HG02943 (cell line): ENCODE results near the gene CACNB3.
A peak's percentile ranks its signal among the peaks of the same experiment; 100 is the strongest.

Source experiments
- ATAC-seq: cut with Tn5 transposase; IDR thresholded peaks from one replicate; pipeline ENCODE4 v1.9.1; 2021; ENCODE audit warnings: mild to moderate bottlenecking, low read depth, moderate library complexity; ENCODE audit not compliant: unreplicated experiment

Gene CACNB3

GRCh38 chr12:48788524-48788853 lies 29.8 kb upstream of the CACNB3 start:
- ATAC-seq, result no peak

GRCh38 chr12:48788854-48789775 lies 29.2 kb upstream of the CACNB3 start, which contains the start of gene ADCY6:
TSS of gene ADCY6 (minus strand) at chr12:48789089. CDS start at chr12:48783434, 5,655 bp downstream.
- no peak for ATAC-seq

GRCh38 chr12:48789858-48790326 lies 28.4 kb upstream of the CACNB3 start:
- ATAC-seq, result no peak

DNA sequence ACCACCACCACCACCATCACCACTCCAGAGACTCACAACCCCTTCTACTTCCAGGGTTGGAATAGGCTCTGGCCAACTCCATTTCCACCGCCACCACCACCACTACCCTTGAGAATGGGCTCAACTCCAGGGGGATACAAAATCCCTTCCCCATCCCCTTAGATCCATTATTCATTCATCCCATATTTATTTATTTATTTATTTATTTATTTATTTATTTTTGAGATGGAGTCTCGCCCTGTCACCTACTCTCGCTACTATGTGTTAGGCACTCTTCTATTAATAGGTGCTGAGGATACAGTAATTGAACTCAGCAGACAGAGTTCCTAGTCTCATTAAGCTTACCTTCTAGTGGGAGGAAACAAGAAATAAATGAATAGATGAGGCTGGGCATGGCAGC lies 24.6 kb upstream of the CACNB3 start:
- ATAC-seq, result no peak

DNA sequence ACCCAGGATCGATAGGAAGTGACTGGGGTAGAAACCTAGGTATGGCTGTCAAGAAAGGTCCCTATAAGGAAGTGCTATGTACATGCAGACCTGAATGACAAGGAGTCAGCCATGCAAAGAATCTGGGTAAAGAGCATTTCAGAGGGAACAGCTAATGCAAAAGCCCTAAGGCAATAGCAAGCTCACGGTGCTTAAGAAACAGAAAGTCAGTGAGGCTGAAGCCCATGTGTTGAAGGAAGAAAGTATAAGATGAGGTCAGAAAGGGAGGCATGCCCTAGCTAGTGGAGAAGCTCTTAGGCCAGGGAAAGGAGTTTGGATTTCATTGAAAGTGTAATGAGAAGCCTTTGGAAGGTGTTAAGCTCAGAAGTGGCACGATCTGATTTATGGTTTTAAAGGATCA lies 23.4 kb upstream of the CACNB3 start:
- ATAC-seq, result no peak

GRCh38 chr12:48795550-48796455 lies 22.5 kb upstream of the CACNB3 start:
- ATAC-seq, result no peak

DNA sequence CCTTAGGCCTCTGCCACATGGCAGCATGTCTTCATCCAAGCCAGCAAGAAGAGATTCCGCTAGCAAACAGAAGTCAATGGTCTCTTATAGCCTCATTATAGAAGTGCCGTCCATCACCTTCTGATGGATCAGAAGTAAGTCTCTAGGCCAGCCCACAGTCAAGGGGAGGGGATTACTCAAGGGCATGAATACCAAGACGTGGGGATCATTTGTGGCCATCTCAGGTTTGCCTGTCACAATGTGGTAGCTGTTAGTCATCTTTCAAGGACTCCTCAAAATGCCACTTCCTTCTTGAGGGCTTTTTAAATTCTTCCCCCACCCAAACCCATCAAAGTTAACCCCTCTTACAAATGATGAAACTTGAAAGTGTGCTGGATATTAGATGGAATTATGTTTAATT lies 21.3 kb upstream of the CACNB3 start:
- ATAC-seq, result no peak

- no peak for ATAC-seq
Measured at GRCh38 chr12:48800457-48800856, 17.8 kb upstream of the CACNB3 start.

DNA sequence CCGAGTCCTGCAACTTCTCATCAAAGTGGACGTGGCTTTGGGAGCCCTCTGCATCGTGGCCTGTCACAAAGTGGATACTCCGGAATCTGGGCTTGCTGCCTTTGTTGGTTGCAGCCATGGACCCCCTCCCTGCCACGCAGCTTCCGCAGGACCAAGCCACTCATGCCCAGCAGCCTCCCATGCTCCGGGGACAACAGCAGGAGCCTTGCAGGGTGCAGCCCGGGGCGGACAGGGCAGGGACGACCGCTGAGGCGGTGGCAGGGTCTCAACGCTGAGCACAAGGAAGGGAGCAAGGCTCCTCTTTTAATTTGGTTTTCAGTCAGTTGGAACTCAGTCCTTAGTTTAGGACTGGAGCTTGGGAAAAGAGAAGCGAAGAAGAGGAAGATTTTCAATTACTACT lies 17.3 kb upstream of the CACNB3 start:
- ATAC-seq, result no peak

DNA sequence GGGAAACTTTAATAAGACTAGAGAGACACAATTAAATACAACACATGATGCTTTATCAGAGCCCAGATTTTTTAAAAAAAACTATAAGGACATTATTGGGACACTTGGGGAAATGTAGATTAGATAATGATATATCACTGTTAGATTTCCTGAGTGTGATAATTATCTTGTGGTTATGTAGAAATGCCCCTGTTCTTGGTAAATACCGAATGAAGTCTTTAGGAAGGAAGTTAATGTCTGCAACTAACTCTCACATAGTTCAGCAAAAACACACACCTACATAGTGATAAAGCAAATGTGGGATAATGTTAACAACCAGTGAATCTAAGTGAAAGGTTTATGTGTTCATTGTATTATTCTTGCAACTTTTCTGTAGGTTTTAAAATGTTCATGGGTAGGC lies 14.6 kb upstream of the CACNB3 start:
- ATAC-seq, result no peak

- ATAC-seq, result no peak
Measured at GRCh38 chr12:48807981-48808380, 10.3 kb upstream of the CACNB3 start.

GRCh38 chr12:48810903-48811431 lies 7.3 kb upstream of the CACNB3 start:
- no peak for ATAC-seq

DNA sequence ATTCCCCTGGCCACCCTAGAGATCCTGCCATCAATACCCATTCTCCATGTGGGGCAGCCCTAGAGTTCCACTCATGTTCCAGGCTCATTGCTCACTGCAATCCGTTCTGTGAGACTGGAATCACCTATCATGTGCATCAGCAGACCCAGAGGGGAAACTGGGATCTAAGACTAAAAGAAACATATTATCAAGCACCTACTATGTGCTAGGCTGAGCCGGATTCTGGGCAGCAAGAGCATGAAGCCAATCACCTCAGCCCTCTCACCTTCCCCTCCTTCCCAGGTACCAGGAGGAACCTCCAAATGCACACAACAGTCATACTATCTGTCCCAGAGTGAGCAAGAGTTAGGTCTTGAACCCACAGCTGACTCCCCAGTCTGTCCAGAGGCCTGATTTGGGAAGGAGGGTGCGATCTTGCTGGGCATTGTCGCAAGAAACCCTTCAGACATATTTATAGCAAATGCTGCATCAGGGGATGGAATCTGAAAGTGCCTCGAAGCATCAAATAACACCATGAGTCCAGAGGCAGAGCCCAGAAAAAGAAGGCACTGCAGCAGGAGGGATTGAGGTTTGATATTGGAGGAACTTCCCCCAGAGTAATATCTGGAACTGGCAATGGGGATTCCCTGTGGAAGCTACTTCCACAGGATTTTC lies 6.7 kb upstream of the CACNB3 start:
- no peak for ATAC-seq

DNA sequence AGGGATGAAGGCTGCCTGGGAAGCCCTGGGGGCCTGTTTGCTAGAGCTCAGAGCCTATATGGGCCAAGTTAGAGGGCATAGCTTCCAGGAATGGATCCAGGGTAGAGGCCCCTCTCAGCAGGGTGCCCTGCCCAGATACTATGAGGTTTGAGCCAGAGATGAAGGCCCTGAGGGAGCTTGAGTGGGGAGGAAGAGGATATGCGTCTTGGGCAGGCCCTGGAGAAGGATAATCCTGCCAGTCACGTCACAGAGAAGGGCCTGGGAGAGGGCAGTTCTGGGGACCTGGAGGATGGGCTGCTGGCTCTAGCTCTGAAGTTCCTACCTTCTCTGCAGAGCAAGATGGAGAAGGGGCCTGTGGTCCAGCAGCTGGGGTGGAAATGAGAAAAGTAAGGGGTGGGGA lies 5.9 kb upstream of the CACNB3 start:
- no peak for ATAC-seq

DNA sequence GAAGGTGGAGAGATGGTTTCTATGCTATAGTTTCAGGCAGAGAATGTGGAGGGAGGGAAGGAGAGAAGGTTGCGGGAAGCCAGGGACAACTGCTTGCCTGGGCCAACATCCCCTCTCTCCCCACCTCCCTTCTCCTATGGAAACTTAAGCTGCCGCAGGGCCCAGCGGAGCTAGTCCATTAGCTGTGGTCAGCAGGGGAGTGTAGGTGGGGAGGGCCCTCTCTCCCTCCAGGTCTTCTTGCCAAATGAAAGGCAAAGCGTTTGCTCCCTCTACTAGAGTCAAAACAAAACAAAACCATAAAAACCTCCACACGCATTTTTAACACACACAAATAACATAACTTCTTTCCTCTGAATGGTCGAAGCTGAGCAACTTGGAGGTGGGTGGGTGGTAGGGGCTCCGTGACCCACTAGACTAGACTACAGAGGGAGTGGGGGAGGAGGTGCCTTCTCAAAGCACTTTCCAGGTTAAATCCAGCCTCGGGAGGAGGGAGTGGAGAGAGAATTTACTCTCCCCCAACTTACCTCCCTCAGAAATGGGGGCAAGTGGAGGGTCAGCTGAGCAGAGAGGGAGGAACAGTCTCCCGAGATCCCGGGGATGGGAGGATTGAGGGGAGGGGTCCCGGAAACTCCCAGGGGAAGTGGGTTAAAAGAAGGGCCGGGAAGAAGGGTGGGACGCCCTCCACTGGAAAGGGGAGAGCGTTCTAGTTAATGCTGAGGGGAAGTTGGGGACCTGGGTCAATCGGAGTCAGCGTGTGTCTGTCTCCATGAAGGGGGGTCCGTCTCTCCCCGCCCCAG lies 4.6 kb upstream of the CACNB3 start:
- no peak for ATAC-seq

GRCh38 chr12:48814262-48815125 lies 3.8 kb upstream of the CACNB3 start:
- ATAC-seq, result peak; percentile 70

GRCh38 chr12:48815126-48816110 lies 2.9 kb upstream of the CACNB3 start:
- ATAC-seq, result peak; percentile 17
